ENCODE results near the gene RBM47.
"Not testable (repeated sequence)": the region's sequence is repeated elsewhere in the genome, so short reads cannot be mapped to it uniquely, and the experiment has no call there.

RBM47 gene

DNA sequence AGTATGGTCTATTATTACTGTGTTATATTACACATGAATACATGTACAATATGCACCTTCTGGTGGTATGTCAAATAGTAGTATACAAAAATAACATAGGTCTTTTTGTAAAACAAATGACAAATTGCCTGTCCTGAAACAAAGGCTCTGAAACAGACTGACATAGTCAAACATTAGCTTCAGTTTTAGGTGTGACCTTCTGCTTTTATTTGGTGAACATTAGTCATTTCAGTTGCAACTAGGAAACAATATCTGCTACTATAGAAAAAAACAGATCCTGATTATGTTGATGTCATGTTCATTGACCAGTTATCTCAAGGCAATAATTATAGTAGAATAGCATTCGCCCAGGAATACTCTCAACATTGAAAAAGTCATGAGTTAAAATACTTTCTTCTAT lies 171.6 kb downstream of the RBM47 start:
- FAIRE-seq (peak; percentile 26), DNase-seq (ENCODE audit: insufficient read length, low spot score) (no peak)
- TF ChIP-seq POLR2A (IDR thresholded peaks at IDR 0.05; ENCODE audit: low read depth, low read length), result no peak
- TF ChIP-seq POU2F2 (IDR thresholded peaks at IDR 0.05; ENCODE audit: low read depth, low read length), result no peak
- TF ChIP-seq POLR2AphosphoS5 (IDR thresholded peaks at IDR 0.05; ENCODE audit: low read depth, low read length), result no peak

DNA sequence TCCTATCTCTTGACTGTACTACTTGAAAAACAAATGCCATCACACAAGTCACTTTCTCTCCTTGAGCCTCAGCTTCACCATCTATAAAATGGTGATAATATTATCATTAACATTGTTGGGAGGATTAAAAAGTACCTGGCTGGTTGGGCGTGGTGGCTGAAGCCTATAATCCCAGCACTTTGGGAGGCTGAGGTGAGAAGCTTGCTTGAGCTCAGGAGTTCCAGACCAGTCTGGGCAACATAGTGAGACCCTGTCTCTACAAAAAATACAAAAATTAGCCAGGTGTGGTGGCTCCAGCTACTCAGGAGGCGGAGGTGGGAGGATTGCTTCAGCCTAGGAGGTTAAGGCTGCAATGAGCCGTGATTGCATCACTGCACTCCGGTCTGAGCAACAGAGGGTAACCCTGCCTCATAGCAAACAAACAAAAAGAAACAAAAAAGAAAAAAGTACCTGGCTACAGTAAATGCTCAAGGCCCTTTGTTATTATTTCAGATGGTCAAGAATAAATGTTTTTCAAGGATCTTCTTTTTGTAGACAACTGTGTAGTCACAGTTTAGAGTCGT lies 174.2 kb downstream of the RBM47 start:
- FAIRE-seq (peak; percentile 9), DNase-seq (ENCODE audit: insufficient read length, low spot score) (no peak)
- no peak for TF ChIP-seq POU2F2 (IDR thresholded peaks at IDR 0.05; ENCODE audit: low read depth, low read length)
- no peak for TF ChIP-seq POLR2A (IDR thresholded peaks at IDR 0.05; ENCODE audit: low read depth, low read length)
- TF ChIP-seq PAX5 (IDR thresholded peaks at IDR 0.05; ENCODE audit: insufficient read depth, low read length, severe bottlenecking), result no peak
- TF ChIP-seq POLR2AphosphoS5 (IDR thresholded peaks at IDR 0.05; ENCODE audit: low read depth, low read length), result no peak

DNA sequence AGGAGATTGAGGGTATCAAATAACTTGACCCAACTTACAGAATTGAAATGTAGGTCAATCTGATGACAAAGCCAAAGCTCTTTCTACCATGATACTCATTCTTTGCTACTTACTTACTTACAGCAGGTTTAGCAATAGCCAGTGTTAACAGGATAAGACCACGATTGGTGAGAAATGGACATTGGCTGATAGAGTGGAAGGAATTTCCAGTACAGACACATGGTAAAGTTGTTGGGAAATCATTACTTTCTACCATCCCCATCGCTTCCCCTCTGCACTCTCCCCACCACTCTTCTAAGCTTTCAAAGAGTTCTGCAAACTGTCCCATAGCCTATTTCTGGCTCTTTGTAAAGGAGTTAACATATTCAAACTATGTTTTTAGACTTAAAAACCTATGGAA lies 174.8 kb downstream of the RBM47 start:
- FAIRE-seq (peak; percentile 70), DNase-seq (ENCODE audit: insufficient read length, low spot score) (no peak)
- TF ChIP-seq TAF1 (IDR thresholded peaks at IDR 0.05; ENCODE audit: low read depth, low read length), result no peak
- no peak for TF ChIP-seq POLR2A (IDR thresholded peaks at IDR 0.05; ENCODE audit: low read depth, low read length)
- TF ChIP-seq SPI1 (IDR thresholded peaks at IDR 0.05; ENCODE audit: low read depth, low read length), result no peak
- no peak for TF ChIP-seq PAX5 (IDR thresholded peaks at IDR 0.05; ENCODE audit: insufficient read depth, low read length, severe bottlenecking)
- no peak for TF ChIP-seq POU2F2 (IDR thresholded peaks at IDR 0.05; ENCODE audit: low read depth, low read length)
- no peak for TF ChIP-seq POLR2AphosphoS5 (IDR thresholded peaks at IDR 0.05; ENCODE audit: low read depth, low read length)

DNA sequence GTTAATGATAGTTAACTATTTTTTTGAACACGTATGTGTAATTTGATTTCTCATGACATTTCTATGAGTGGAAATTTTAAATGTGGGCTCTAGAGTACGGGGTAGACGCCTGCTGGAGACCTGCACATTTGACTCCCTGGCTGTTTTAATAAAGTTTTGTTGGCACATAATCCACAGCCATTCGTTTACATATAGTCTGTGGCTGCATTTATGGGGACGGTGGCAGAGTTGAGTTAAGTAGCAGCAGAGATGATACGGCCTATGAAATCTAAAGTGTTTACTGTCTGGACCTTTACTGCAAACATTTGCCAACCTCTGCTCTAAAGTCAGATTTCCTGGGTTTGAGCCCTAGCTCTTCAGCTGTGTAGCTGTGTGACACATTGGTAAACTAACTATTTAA lies 175.8 kb downstream of the RBM47 start:
- FAIRE-seq (no peak), DNase-seq (ENCODE audit: insufficient read length, low spot score) (no peak)
- TF ChIP-seq PAX5 (IDR thresholded peaks at IDR 0.05; ENCODE audit: insufficient read depth, low read length, severe bottlenecking) (no peak), TAF1 (IDR thresholded peaks at IDR 0.05; ENCODE audit: low read depth, low read length) (no peak), POLR2A (IDR thresholded peaks at IDR 0.05; ENCODE audit: low read depth, low read length) (no peak), POLR2AphosphoS5 (IDR thresholded peaks at IDR 0.05; ENCODE audit: low read depth, low read length) (no peak), POU2F2 (IDR thresholded peaks at IDR 0.05; ENCODE audit: low read depth, low read length) (no peak), SPI1 (IDR thresholded peaks at IDR 0.05; ENCODE audit: low read depth, low read length) (no peak)

DNA sequence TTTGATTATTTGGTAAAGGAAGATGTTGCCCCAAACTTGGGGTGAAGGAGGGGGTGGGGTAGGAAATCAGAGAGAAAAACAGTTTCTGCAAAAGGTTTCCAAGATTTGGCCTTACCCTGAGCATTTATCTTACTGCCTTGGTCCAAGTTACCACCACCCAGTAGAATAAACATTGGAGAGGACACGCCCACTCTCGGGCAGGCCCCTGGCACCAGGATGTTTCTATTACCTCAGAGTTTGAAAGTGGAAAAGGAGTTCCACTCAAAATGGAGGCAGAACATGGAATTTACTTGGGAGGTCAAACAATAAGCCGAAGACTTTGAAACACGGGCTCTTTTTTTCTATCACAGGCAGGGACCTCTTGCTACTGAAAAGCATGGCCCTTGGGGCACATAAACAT lies 180.8 kb downstream of the RBM47 start:
- TF ChIP-seq TAF1 (IDR thresholded peaks at IDR 0.05; ENCODE audit: low read depth, low read length) (no peak), SPI1 (IDR thresholded peaks at IDR 0.05; ENCODE audit: low read depth, low read length) (no peak), POLR2AphosphoS5 (IDR thresholded peaks at IDR 0.05; ENCODE audit: low read depth, low read length) (no peak), POU2F2 (IDR thresholded peaks at IDR 0.05; ENCODE audit: low read depth, low read length) (no peak), POLR2A (IDR thresholded peaks at IDR 0.05; ENCODE audit: low read depth, low read length) (no peak), PAX5 (IDR thresholded peaks at IDR 0.05; ENCODE audit: insufficient read depth, low read length, severe bottlenecking) (no peak)
- FAIRE-seq, result no peak
- no peak for DNase-seq (ENCODE audit: insufficient read length, low spot score)

DNA sequence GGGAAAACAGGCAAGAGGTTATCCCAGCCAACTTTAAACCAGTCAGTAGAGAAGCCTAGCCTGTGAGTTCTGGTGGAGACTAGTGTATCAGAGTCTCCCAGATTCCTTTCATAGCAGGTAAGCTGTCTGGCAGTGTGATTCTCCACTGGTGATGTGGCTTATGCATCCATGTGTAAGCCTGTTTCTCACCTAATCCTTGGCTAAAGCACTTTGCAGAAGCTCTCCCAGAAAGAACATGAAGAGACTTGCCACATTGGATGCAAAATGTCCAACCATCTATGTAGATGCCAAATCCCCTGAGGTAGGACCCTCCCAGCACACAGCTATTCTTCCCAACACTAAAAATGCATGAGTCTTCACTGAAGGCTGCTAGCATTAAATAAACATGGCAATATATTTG lies 182.8 kb downstream of the RBM47 start:
- FAIRE-seq, result no peak
- TF ChIP-seq PAX5 (IDR thresholded peaks at IDR 0.05; ENCODE audit: insufficient read depth, low read length, severe bottlenecking), result no peak
- no peak for TF ChIP-seq TAF1 (IDR thresholded peaks at IDR 0.05; ENCODE audit: low read depth, low read length)
- no peak for TF ChIP-seq POLR2AphosphoS5 (IDR thresholded peaks at IDR 0.05; ENCODE audit: low read depth, low read length)
- no peak for TF ChIP-seq SPI1 (IDR thresholded peaks at IDR 0.05; ENCODE audit: low read depth, low read length)
- TF ChIP-seq POU2F2 (IDR thresholded peaks at IDR 0.05; ENCODE audit: low read depth, low read length), result no peak
- TF ChIP-seq POLR2A (IDR thresholded peaks at IDR 0.05; ENCODE audit: low read depth, low read length), result no peak
- DNase-seq (ENCODE audit: insufficient read length, low spot score), result no peak

DNA sequence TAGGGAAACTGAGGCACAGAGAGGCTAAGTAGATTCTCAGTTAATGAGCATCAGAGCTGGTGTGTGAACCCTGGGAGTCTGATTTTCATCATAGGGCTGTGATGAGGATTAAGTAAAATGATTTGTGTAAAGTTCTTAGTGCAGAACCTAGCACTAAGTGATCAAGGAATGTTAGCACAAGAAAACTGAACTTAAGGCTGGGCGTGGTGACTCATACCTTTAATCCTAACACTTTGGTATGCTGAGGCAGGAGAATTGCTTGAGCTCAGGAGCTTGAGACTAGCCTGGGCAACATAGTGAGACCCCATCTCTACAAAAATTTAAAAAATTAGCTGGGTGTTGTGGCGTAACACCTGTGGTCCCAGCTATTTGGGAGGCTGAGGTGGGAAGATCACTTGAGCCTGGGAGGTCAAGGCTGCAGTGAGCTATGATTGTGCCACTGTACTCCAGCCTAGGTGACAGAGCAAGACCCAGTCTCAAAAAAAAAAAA lies 183.4 kb downstream of the RBM47 start:
- not testable (repeated sequence) for FAIRE-seq; DNase-seq (ENCODE audit: insufficient read length, low spot score)

DNA sequence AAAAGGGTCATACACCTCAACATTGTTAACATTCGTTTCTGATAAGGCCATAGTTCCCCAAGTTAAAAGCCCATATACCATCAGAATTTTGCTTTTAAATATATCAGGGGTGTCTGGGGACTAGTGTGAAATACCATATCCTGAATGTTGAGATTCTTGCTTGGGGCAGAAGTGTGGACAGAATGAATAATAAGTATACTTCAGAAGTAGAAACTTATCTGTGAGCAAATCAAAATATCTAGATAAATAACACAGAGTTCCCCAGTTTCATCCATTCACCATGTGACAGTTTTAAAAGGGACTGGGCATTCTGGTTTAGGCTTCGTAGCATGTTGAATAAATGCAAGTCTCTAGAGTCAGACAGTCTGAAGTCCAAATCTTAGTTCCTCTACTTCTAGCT lies 184.0 kb downstream of the RBM47 start:
- FAIRE-seq (no peak), DNase-seq (ENCODE audit: insufficient read length, low spot score) (no peak)
- TF ChIP-seq POLR2AphosphoS5 (IDR thresholded peaks at IDR 0.05; ENCODE audit: low read depth, low read length), result no peak
- no peak for TF ChIP-seq SPI1 (IDR thresholded peaks at IDR 0.05; ENCODE audit: low read depth, low read length)
- no peak for TF ChIP-seq TAF1 (IDR thresholded peaks at IDR 0.05; ENCODE audit: low read depth, low read length)
- no peak for TF ChIP-seq POU2F2 (IDR thresholded peaks at IDR 0.05; ENCODE audit: low read depth, low read length)
- no peak for TF ChIP-seq POLR2A (IDR thresholded peaks at IDR 0.05; ENCODE audit: low read depth, low read length)
- TF ChIP-seq PAX5 (IDR thresholded peaks at IDR 0.05; ENCODE audit: insufficient read depth, low read length, severe bottlenecking), result no peak

DNA sequence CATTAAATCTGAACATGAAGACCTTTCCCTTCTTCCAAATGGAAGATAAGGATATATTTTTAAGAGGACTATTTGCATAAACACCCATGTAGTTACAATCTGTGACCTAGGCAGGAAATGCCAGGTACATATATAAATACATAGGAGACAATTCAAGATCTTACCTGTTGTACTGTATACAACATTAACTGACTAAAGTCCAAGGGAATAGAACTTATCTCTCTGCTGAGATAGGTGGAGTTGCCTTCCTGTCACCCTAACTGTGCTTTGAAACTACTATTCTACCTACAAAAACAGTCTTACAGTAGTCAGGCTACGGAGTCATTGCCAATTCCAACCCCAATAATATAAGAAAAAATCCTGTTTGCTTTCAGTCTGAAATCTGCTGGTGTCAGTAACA lies 188.2 kb downstream of the RBM47 start:
- FAIRE-seq, result peak; percentile 64
- no peak for TF ChIP-seq POU2F2 (IDR thresholded peaks at IDR 0.05; ENCODE audit: low read depth, low read length)
- no peak for TF ChIP-seq TAF1 (IDR thresholded peaks at IDR 0.05; ENCODE audit: low read depth, low read length)
- no peak for TF ChIP-seq PAX5 (IDR thresholded peaks at IDR 0.05; ENCODE audit: insufficient read depth, low read length, severe bottlenecking)
- TF ChIP-seq SPI1 (IDR thresholded peaks at IDR 0.05; ENCODE audit: low read depth, low read length), result no peak
- DNase-seq (ENCODE audit: insufficient read length, low spot score), result no peak

DNA sequence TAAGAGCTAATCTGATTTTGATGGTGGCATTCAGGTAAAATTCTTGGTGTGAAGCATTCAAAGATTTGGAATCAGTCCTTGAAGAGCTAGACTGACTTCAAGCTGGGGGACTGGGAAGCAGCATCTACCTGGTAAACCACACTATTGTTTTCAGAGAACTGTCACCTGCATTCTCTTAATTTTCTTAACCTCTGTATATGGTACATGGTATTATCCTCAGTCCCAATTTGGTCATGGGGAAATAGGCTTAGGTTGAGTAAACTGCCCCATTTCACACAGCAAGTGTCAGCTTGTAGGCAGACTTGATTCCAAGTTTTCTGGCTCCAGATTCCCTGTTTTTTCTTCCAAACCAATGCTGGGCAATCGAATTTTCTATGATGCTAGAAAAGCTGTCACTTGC lies 190.1 kb downstream of the RBM47 start:
- FAIRE-seq (no peak), DNase-seq (ENCODE audit: insufficient read length, low spot score) (no peak)
- no peak for TF ChIP-seq TAF1 (IDR thresholded peaks at IDR 0.05; ENCODE audit: low read depth, low read length)
